Lung (tissue), 12 donors: Measurements from ENCODE around the gene CHRDL2. TPM values are rescaled to one million over a fixed set of nuclear protein-coding genes. Genes with fewer than 3 reads are reported as not detected.

ENCODE experiments used
- ATAC-seq: fragments of 200-7000 bp; cut with Tn5 transposase; one replicate; pipeline ENCODE4 v1.9.1; 2020; ENCODE audit warnings: moderate number of reproducible peaks; ENCODE audit not compliant: insufficient read depth, low FRiP score
- DNase-seq, 3 donors: peaks; one replicate each; pipeline ENCODE4 v3.0.0-alpha.2; 2013 to 2017
- H3K27ac ChIP-seq, 2 donors: one replicate each; pipeline ENCODE4 v1.5.1; 2013; ENCODE audit warnings: mild to moderate bottlenecking in 2 of 2, moderate library complexity in 2 of 2, control low read depth in 1 of 2, inconsistent platforms in 1 of 2, low read depth in 1 of 2, low read length in 1 of 2
- H3K27me3 ChIP-seq, 3 donors: one replicate each; pipeline ENCODE4 v1.5.1; 2013; ENCODE audit warnings: low read length in 2 of 3; ENCODE audit not compliant: control insufficient read depth in 3 of 3, insufficient read depth in 3 of 3
- H3K36me3 ChIP-seq, 4 donors: one replicate each; pipeline ENCODE4 v1.5.1; 2013; ENCODE audit warnings: low read length in 4 of 4, mild to moderate bottlenecking in 1 of 4, moderate library complexity in 1 of 4; ENCODE audit not compliant: control insufficient read depth in 4 of 4, insufficient read depth in 4 of 4
- H3K4me1 ChIP-seq, 5 donors: one replicate each; pipeline ENCODE4 v1.5.1; 2013; ENCODE audit warnings: low read length in 5 of 5, mild to moderate bottlenecking in 2 of 5, moderate library complexity in 1 of 5; ENCODE audit not compliant: control insufficient read depth in 5 of 5, insufficient read depth in 5 of 5
- H3K4me3 ChIP-seq: one replicate; pipeline ENCODE4 v1.5.1; 2013; ENCODE audit warnings: mild to moderate bottlenecking, control low read depth, moderate library complexity
- H3K9ac ChIP-seq, 2 donors: one replicate each; pipeline ENCODE4 v1.5.1; 2013; ENCODE audit warnings: low read length in 2 of 2, control low read depth in 1 of 2; ENCODE audit not compliant: insufficient read depth in 1 of 2
- H3K9me3 ChIP-seq, 4 donors: one replicate each; pipeline ENCODE4 v1.5.1; 2013; ENCODE audit warnings: low read length in 3 of 4, mild to moderate bottlenecking in 1 of 4, moderate library complexity in 1 of 4; ENCODE audit not compliant: control insufficient read depth in 4 of 4, insufficient read depth in 3 of 4
- CTCF ChIP-seq: IDR thresholded peaks from 2 replicates; pipeline ENCODE4 v1.5.1; 2012; ENCODE audit warnings: mild to moderate bottlenecking; ENCODE audit errors: control extremely low read depth, extremely low read depth
- WGBS, 2 donors: extraction: QIAGEN DNeasy Blood & Tissue Kit; methylation state at CpG; one replicate each; pipeline ENCODE4 v1.1.7; 2013; 5-methylcytosine and 5-hydroxymethylcytosine counted together
- polyA plus RNA-seq, 2 donors: library from polyadenylated mRNA; stranded (reverse); fragments of 200-250 nt; gene quantifications; one replicate each; pipeline ENCODE4 v1.2.1, GENCODE V29; 2013
- total RNA-seq, 2 donors: library from RNA; depleted of rRNA in 1 of 2; stranded (reverse); fragments of >200 nt in 1 of 2; gene quantifications; one replicate each; pipeline ENCODE4 v1.2.1, GENCODE V29; 2014 to 2021
- donor health status: control.
- donor health status: control.
- donor health status: Bipolar disorder and iron deficiency.
- donor health status: healthy.
- donor health status: DM: yes; HTN: yes; CAD: no.

The CHRDL2 gene
- total and polyA plus RNA-seq, 4 donors: 1.7 to 5.9 (median 4.8) TPM

- Histone ChIP-seq H3K27me3 (no peaks in the 10 kb centered on the region), H3K4me3 (no peak overlapping the region), H3K4me1 (peaks cover 8 to 16% (median 13%) of the 10 kb centered on the region in 5 donors), H3K27ac (no peak overlapping the region), H3K9ac (no peak overlapping the region), H3K9me3 (no peaks in the 10 kb centered on the region), H3K36me3 (no peaks in the 10 kb centered on the region)
- DNase-seq (no peak), ATAC-seq (no peak)
- no peak for TF ChIP-seq CTCF
- 97 to 98% methylated on average over 3 of the region's 3 CpGs for WGBS, 2 donors
These were observed 15.6 kb upstream of the CHRDL2 start for GRCh38 chr11:74746868-74747267.

- Histone ChIP-seq H3K36me3 (no peaks in the 10 kb centered on the region), H3K9ac (no peak overlapping the region), H3K4me1 (peaks cover 4 to 8% (median 6%) of the 10 kb centered on the region in 5 donors), H3K27ac (no peak overlapping the region), H3K9me3 (no peaks in the 10 kb centered on the region), H3K27me3 (no peaks in the 10 kb centered on the region), H3K4me3 (no peak overlapping the region)
- no peak for DNase-seq
- 49 to 67% methylated on average over 4 of the region's 4 CpGs for WGBS, 2 donors
- TF ChIP-seq CTCF: no peak
- no peak for ATAC-seq
These were observed 13.1 kb upstream of the CHRDL2 start for GRCh38 chr11:74744277-74744676.

GRCh38 chr11:74743640-74744039 lies 12.4 kb upstream of the CHRDL2 start:
- Histone ChIP-seq H3K9ac (no peak overlapping the region), H3K9me3 (no peaks in the 10 kb centered on the region)

More at GRCh38 chr11:74743640-74744039, 12.4 kb upstream of the CHRDL2 start:
- TF ChIP-seq CTCF: no peak
- DNase-seq (no peak), ATAC-seq (no peak)
- no peaks in the 10 kb centered on the region for H3K27me3 ChIP-seq
- peaks cover 4 to 8% (median 6%) of the 10 kb centered on the region in 5 donors for H3K4me1 ChIP-seq
- no peak overlapping the region for H3K4me3 ChIP-seq
- no peak overlapping the region for H3K27ac ChIP-seq
- no peaks in the 10 kb centered on the region for H3K36me3 ChIP-seq
